Upper lobe of right lung (tissue), 1 donor: Measurements from ENCODE around the gene OR8G5. TPM values are rescaled to one million over a fixed set of nuclear protein-coding genes. Genes with fewer than 3 reads are reported as not detected.
"Not testable (repeated sequence)": the region's sequence is repeated elsewhere in the genome, so short reads cannot be mapped to it uniquely, and the experiment has no call there.

Experiments used
- ATAC-seq: fragments of 200-7000 bp; cut with Tn5 transposase; one replicate; pipeline ENCODE4 v1.9.1; 2020; ENCODE audit warnings: mild to moderate bottlenecking, moderate library complexity
- DNase-seq: peaks from one replicate; pipeline ENCODE4 v3.0.0-alpha.2; 2020
- H3K27ac ChIP-seq: fragments of 200-600 bp; one replicate; pipeline ENCODE4 v1.8.0; 2022
- H3K27me3 ChIP-seq: fragments of 200-600 bp; one replicate; pipeline ENCODE4 v1.8.0; 2022; ENCODE audit warnings: mild to moderate bottlenecking
- H3K36me3 ChIP-seq: fragments of 200-600 bp; one replicate; pipeline ENCODE4 v1.8.0; 2022
- H3K4me1 ChIP-seq: fragments of 200-600 bp; one replicate; pipeline ENCODE4 v1.8.0; 2022
- H3K4me3 ChIP-seq: fragments of 200-600 bp; one replicate; pipeline ENCODE4 v1.8.0; 2022; ENCODE audit warnings: mild to moderate bottlenecking
- H3K9me3 ChIP-seq: fragments of 200-600 bp; one replicate; pipeline ENCODE4 v1.8.0; 2022
- CTCF ChIP-seq: fragments of 200-600 bp; IDR thresholded peaks from one replicate; pipeline ENCODE4 v1.8.0; 2022; ENCODE audit warnings: antibody characterized with exemption
- intact Hi-C: fragments of 100-400 bp; cut with DNase I; formaldehyde crosslinking; loops from one replicate; pipeline ENCODE4 v1.11.0; 2022
- total RNA-seq: library from RNA; stranded (reverse); fragmentation: NEBNext Ultra II Directional; extraction: Animal tissue kit (Norgen Biotek cat#: 25700); gene quantifications from one replicate; pipeline ENCODE4 v1.2.1, GENCODE V29; 2021
- donor health status: DM: no; HTN: yes; CAD: no; lungs with severe emphysema.

Gene OR8G5
- total RNA-seq, 1 donor from 2014 or later: 0.58 TPM

GRCh38 chr11:124238512-124238911, 17.7 kb upstream of the OR8G5 start:
- TF ChIP-seq CTCF: no peak
- Histone ChIP-seq H3K9me3 (no peaks in the 10 kb centered on the region), H3K4me1 (no peaks in the 10 kb centered on the region), H3K36me3 (no peaks in the 10 kb centered on the region), H3K4me3 (no peak overlapping the region), H3K27ac (no peak overlapping the region), H3K27me3 (no peaks in the 10 kb centered on the region)
- intact Hi-C loops: no loop called here
- ATAC-seq: no peak
- no peak for DNase-seq

- H3K4me1 ChIP-seq: no peaks in the 10 kb centered on the region
- no peak within 1 kb of the TSS for H3K27ac ChIP-seq
- intact Hi-C loops: no loop called here
- no peak for TF ChIP-seq CTCF
- no peaks in the 10 kb centered on the region for H3K36me3 ChIP-seq
- ATAC-seq (no peak), DNase-seq (no peak)
- no peaks in the 10 kb centered on the region for H3K9me3 ChIP-seq
- no peaks in the 10 kb centered on the region for H3K27me3 ChIP-seq
- no peak within 1 kb of the TSS for H3K4me3 ChIP-seq
Observed at GRCh38 chr11:124240621-124241397, 15.4 kb upstream of the OR8G5 start, which contains the start of gene OR8G1. Gene OR8G1, plus strand, starts transcription at chr11:124241095. Its CDS starts 8,581 bp downstream, at chr11:124249676.

- intact Hi-C loops, H3K36me3 ChIP-seq, H3K9me3 ChIP-seq, H3K4me1 ChIP-seq, DNase-seq, H3K4me3 ChIP-seq, H3K27me3 ChIP-seq, H3K27ac ChIP-seq: not testable (repeated sequence)
- ATAC-seq: peak; percentile 49
Observed at GRCh38 chr11:124249869-124250268, 6.3 kb upstream of the OR8G5 start.

- H3K36me3 ChIP-seq, DNase-seq, H3K27ac ChIP-seq, H3K4me1 ChIP-seq, H3K9me3 ChIP-seq, H3K4me3 ChIP-seq, intact Hi-C loops, H3K27me3 ChIP-seq: not testable (repeated sequence)
- ATAC-seq: peak; percentile 67
Observed at GRCh38 chr11:124265041-124265440, 8.9 kb downstream of the OR8G5 start.

- H3K36me3 ChIP-seq, ATAC-seq, DNase-seq, H3K9me3 ChIP-seq, H3K27ac ChIP-seq, intact Hi-C loops, H3K27me3 ChIP-seq, H3K4me1 ChIP-seq, H3K4me3 ChIP-seq: not testable (repeated sequence)
Observed at GRCh38 chr11:124270886-124271285, 14.7 kb downstream of the OR8G5 start.

GRCh38 chr11:124274000-124274399, 17.8 kb downstream of the OR8G5 start:
- intact Hi-C loops: no loop called here
- Histone ChIP-seq H3K9me3 (no peaks in the 10 kb centered on the region), H3K4me3 (no peak overlapping the region), H3K4me1 (no peaks in the 10 kb centered on the region), H3K36me3 (no peaks in the 10 kb centered on the region), H3K27me3 (no peaks in the 10 kb centered on the region), H3K27ac (no peak overlapping the region)
- ATAC-seq: no peak
- no peak for DNase-seq
- TF ChIP-seq CTCF: no peak

- no peak for TF ChIP-seq CTCF
- H3K27me3 ChIP-seq: no peaks in the 10 kb centered on the region
- intact Hi-C loops: no loop called here
- H3K27ac ChIP-seq: no peak overlapping the region
- H3K9me3 ChIP-seq: no peaks in the 10 kb centered on the region
- H3K36me3 ChIP-seq: no peaks in the 10 kb centered on the region
- DNase-seq (no peak), ATAC-seq (no peak)
- H3K4me3 ChIP-seq: no peak overlapping the region
- H3K4me1 ChIP-seq: no peaks in the 10 kb centered on the region
Observed at GRCh38 chr11:124276081-124276480, 19.9 kb downstream of the OR8G5 start.
